HG03139 (cell line): Measurements from ENCODE around the gene POU2F1.
"Not testable (repeated sequence)": the region's sequence is repeated elsewhere in the genome, so short reads cannot be mapped to it uniquely, and the experiment has no call there.

Experiments used
- ATAC-seq: cut with Tn5 transposase; IDR thresholded peaks from one replicate; pipeline ENCODE4 v1.9.1; 2021; ENCODE audit not compliant: unreplicated experiment

POU2F1 gene

DNA sequence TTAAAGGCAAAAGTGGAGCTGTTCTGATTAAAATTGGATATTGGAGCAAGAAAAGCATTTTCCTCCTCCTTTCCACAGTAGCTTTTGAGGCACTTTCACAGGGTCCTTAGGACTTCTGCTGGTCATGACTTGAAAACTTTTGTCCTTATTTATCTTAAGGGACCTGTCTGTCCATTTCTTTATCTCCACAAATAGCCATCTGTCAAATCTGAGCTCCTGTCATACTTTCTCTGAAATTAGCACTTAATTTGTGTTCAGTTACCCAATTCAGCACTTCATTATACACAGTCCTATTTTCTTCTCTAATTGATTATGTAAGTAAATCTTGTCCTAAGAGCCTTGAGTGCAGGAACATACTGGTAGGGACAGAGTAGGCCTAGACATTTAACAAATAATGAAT, 9.8 kb downstream of the POU2F1 start:
- ATAC-seq, result no peak

DNA sequence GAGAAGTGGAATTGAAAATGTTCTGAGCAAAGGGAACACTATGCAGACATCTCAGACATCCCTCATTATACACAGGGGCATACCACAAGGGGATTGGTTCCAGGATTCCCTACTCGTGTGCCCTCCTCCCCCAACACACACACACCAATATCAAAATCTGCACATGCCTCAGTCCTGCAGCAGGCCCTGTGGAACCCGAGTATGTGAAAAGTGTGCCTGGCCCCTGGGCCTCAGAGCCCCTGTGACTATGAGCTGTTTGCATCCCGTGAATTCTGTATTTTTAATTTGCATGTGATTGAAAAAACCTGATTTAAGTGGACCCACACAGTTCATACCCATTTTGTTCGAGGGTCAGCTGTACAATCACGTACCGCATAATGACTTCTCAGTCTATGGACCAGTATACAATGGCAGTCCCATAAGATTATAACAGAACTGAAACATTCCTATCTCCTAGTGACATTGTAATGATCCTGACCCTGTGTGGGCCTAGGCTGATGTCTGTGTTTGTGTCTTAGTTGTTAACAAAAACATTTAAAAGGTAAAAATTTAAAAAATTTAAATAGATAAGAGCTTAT, 11.3 kb downstream of the POU2F1 start:
- no peak for ATAC-seq

DNA sequence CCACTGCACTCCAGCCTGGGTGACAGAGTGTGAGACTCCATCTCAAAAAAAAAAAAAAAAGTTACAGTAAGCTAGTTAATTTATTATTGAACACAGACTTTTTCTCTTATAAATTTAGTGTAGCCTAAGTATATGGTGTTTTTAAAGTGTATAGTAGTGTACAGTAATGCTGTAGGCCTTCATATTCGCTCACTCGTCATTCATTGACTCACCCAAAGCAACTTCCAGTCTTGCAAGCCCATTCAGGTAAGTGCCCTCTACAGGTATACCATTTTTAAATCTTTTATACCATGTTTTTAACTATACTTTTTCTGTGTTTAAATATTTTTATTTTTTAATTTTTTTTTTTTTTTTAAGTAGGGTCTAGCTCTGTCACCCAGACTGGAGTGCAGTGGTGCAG, 12.1 kb downstream of the POU2F1 start:
- no peak for ATAC-seq

DNA sequence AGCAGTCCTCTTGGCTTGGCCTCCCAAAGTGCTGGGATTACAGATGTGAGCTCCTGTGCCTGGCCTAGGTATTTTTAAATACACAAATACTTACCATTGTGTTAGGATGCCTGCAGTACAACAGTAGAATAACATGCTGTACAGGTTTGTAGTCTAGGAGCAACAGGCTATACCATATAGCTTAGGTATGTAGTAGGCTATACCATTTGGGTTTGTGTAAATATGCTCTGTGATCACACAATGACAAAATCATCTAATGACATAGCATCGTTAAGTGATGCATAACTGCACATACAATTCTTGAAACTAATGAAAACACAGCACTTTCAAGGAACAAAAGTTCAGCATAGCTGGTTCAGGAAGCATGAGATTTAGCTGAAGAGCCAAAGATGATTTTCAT, 12.7 kb downstream of the POU2F1 start:
- ATAC-seq, result no peak

DNA sequence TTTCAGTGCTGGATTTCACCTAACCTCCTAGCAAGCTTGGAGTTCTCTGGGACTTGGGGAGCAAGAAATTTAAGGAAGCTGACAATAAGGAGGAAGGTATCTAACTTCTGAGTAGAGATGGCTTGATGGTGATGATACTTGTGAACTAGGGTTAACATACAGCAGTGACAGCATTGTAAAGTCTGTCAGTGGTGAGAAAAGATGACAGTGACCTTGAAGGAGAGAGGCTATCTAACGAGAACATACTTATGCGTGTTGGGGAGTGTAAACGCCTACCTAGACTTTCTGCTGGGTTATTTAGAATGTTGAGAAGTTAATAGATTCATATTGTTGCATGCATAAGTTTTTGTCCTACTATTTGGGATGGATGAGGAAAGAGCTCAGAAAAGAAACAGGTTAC, 16.3 kb downstream of the POU2F1 start:
- ATAC-seq, result no peak

DNA sequence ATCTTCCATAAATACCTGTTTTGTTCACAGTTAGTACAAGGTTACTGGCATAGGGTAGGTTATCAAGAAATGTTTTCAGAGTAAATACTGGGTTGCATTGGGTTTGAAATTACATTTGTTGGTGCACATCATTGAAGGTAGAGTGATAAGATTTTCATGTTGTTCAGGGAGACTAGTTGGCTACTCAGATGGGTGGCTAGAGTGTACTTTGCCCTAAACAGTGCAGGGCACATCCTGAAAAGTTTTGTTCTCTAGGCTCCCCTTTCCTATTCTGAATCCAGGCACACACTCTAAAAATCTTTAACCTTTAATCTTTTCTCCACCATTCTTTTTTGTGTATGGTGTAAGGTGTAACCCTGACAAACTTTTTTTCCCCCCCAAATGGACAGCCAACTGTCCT, 18.0 kb downstream of the POU2F1 start:
- no peak for ATAC-seq

DNA sequence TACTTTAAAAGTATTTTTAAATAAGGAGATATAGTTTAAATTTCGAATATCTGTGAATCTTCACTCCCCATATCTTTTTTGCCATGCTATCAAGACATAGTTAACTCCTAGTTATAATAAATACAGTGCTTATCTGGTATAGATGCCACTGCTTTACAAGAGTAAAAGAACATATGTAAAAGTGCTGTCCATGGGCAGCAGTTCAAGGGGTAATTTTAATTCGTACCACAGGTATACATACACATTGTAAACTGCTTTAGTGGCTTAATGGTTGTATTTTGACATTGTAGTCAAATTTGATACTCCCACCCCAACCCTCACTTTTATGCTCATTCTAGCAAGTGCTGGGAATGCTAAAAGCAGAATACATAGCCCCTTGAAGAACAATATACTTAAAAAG, 18.6 kb downstream of the POU2F1 start:
- ATAC-seq, result no peak

- no peak for ATAC-seq
Measured at GRCh38 chr1:167244244-167244643, 23.6 kb downstream of the POU2F1 start.

GRCh38 chr1:167245168-167245567, 24.5 kb downstream of the POU2F1 start:
- not testable (repeated sequence) for ATAC-seq

GRCh38 chr1:167246971-167247370, 26.3 kb downstream of the POU2F1 start:
- ATAC-seq, result no peak

DNA sequence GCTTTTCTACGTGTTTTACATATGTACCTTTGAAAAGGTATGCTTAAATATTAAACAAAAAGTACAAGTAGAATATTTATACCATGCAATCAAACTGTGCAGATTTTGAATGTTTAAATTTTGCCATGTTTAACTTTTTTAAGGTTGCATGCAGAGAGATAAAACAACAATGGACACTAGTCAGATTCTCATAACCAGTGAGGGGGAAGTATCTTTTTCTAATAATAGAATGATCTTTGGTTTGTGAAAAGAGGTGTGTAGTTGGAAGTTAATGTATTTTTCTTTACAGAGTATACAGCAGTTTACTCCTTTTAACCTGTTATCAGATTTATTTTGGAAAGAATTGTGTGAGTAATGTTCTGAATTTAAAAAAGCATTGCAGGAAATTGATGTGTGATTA, 27.1 kb downstream of the POU2F1 start:
- ATAC-seq, result no peak

GRCh38 chr1:167248707-167249642, 28.3 kb downstream of the POU2F1 start:
- ATAC-seq, result no peak

GRCh38 chr1:167249702-167250101, 29.0 kb downstream of the POU2F1 start:
- ATAC-seq, result no peak

- no peak for ATAC-seq
Measured at GRCh38 chr1:167250482-167250881, 29.8 kb downstream of the POU2F1 start.

DNA sequence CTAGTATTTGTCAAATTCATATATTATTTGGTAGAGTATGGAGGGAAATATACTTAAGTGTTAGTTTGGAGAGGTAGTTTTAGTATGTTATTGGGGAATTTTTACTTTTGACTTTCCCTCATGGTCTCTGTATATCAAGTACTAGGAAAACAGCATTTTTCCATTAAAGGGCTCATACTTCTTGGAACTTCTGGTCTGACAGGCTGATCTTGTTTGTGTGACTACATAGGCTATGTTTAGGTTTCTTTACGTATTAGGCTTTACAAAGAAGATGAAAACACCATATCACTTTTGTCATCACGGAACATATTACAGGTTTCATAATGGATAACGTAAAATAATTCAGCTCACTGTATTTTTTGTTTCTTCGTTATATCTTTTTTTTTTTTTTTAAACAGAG, 30.8 kb downstream of the POU2F1 start:
- ATAC-seq, result no peak

GRCh38 chr1:167252986-167253385, 32.3 kb downstream of the POU2F1 start:
- ATAC-seq, result no peak

GRCh38 chr1:167258858-167259257, 38.2 kb downstream of the POU2F1 start:
- ATAC-seq, result no peak

DNA sequence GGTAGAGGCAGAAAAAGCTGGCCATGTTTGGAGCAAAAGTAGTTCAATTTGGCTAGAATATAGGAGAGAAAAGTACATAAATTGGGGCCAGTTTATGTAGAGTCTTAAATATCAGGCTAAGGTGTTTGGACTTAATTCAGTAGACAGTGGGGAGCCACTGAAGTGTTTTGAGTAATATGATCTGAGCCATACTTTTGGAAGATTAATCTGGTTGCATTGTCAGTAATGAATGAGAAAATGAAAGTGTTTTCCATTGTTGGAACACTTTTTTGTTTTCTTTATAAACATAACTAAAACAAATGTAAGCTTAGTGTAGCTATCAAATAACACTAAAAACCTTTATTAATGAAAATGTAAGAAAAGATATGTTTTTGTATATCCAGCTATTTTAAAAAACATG, 42.1 kb downstream of the POU2F1 start:
- no peak for ATAC-seq

GRCh38 chr1:167263344-167263743, 42.7 kb downstream of the POU2F1 start:
- no peak for ATAC-seq

GRCh38 chr1:167263819-167264464, 43.3 kb downstream of the POU2F1 start:
- ATAC-seq, result no peak

DNA sequence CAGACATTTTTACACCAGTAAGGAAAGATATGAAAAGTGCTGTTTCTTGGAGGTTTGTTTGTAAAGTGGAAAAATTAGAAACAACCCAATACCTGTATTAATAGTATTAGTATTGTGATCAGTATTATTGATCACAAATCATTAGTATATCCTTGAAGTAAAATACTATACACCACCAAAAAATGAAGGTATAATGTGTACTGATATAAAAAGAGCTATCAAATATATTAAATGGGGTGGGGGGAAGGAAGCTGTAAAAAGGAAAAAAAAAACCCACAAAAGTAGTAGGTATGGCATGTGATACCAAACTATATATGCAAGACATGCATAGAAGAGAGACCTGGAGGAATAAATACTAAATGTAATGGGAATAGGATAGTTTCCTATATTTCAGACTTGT, 46.3 kb downstream of the POU2F1 start:
- no peak for ATAC-seq

DNA sequence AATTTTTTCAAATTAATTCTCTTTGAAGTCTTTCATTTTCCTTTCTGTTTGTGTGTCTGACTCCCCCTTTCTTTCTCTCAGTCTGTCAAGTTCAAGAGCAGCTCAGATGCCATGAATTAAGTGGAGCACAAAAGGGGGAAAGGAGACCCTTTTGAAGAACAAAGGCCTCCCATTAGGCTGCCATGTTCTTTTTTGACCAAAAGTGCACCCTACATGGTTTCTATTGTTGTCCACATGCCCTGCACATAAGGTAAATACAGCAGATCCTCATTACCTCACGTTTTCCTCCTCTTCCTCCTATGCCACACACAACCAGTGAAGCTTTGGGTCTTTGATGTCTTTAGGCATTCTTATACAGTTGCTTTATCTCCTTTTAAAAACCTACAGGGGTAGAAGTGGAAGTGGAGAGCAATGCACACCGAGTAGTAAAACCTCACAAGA, 47.7 kb downstream of the POU2F1 start:
- no peak for ATAC-seq
